Measurements from ENCODE around the gene TBPL1. TPM values are rescaled to one million over a fixed set of nuclear protein-coding genes. Genes with fewer than 3 reads are reported as not detected.

TBPL1 gene
- total RNA-seq, 1 donor from 2014 or later, result 21.4 TPM

- DNase-seq (ENCODE audit: low read depth in 2 of 2), result no peak
These were observed 86.1 kb downstream of the TBPL1 start for GRCh38 chr6:134039116-134039515.

Other genes starting within 250 kb of the TBPL1 start
- gene TCF21, start 64.1 kb upstream of the TBPL1 start, total RNA-seq, result under 0.01 TPM in 1 of 2 replicates, not detected in the other
- gene SLC2A12, start 99.4 kb downstream of the TBPL1 start, total RNA-seq, result 20.0 and 48.7 TPM in 2 replicates